COLO829 (cell line): ENCODE results near the gene SCARB2.

Source experiments
- DNase-seq: peaks from one replicate; pipeline ENCODE4 v3.0.0; 2012; ENCODE audit warnings: low spot score

The SCARB2 gene

DNA sequence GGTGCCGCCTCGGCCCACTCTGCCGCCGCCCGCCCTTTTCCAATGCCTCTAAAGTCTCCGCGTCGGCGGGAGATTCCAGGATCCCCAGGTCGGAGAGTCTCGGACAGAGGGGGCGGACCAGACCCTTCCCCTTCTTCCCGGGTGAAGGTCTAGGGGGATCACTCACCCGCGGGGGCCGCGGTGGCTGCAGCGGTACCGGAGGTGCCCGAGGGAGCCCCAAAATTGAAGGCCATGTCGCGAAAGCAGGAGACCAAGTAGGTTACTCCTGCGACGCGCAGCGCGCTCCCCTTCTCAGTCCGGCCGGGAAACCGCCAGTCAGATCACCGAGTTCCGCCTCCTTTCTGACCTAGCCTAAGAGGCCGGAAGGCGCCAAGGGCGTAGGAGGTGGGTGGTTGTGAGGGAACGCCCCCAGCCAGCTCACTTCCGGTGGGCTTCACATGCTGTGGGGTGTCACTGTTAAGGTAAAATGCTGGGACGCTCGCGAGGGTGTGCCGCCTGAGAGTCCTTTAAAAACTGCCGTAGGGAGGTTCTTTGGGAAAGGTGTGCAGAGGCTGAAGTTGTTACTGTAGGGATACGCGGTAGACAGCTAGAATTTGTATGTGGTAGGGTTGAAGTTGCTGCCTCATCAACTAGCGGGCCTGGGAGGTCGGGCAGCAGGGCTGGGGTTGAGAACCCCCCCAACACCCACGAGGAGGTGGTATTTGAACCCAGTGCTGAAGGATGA, 65.3 kb downstream of the SCARB2 start, which contains the start of gene NUP54:
Gene NUP54 (minus strand): TSS at position 256 of the 724 bp plus-strand sequence. CDS start 23 bp downstream, at position 233.
- DNase-seq: peak; percentile 98

DNA sequence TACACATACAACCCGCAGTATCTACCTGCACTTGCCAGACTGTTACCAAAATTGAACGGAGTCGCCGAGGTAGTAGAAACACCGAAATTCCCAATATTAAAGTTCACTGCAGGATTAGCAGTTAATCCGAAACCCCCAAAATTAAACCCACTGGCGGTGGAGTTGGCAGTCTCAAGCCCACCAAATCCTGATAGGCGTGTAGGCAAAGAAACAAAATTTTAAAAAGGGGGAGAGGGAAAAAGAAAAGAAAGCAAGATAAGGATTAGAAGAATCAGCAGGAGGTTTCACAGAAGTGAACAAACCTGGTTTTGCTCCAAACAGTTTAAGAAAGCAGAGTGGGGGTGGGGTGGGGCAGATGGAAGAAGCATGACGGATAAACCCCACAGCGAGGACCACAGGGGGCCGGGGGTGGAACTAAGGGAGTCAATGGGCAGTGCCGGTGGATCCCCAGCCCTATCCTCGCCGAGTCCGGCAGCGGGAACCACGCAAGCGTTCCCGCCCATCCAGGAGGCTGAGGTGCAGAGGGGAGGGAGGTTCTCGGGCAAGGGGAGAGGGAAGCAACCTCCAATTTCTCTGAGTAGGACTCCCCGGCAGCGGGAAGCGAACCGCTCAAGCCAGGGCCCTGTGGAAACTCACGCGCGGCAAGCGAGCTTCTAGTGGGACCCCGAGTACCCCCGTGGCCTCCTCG, 66.0 kb downstream of the SCARB2 start:
- DNase-seq: peak; percentile 58

DNA sequence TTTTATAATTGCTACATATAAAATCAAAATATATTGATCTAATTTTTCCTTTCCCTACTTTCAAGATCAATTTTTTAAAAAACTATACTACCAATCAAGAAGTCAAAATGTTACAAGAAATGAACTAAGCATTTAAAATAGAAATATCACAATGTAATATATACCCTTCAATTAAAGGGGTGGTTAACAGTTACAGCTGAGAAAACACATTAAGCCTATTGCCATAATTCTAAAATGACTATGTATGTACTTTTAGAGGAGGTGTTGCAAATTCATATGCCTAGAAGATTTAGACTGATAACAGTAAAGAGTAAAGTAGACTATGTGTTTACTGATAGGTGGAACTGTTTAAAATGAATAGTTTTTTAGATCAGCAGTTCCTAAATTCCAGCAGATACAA, 69.1 kb downstream of the SCARB2 start:
- no peak for DNase-seq

DNA sequence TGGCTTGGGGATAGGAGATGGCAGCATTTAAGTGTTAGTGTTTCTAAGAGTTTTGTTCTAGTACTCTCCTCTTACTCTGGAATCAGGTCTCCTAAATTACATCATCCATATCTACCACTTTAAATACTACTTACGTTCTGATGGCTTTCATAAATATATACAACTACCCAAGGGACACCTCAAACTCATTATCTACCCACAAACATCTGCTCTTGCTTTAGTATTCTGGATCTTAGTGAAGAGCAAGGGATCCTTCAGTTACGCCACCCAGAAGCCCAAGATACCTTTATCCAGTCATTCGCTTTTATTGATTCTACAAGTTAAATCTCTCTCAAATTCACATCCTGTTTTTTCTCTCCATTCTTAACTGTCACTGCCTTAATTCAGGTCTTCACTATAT, 72.4 kb downstream of the SCARB2 start:
- DNase-seq: no peak

DNA sequence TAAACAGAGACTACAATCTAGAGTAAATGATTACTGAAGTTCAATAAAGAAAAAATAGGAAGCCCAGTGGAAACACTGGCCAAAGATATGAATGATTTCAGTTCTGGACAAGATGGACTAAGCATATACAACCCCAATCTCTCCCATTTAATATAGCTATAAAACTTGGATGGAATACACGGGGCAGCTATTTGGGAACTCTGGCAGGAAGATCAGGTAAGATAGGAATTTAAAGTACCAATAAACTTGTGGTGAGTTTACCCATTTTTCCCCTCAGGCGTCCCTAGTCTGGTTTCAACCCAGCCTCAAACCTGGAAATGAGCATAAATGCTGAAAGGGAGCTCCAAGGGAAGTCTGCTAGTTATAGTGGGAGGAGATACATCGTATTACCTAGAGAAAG, 85.9 kb downstream of the SCARB2 start:
- no peak for DNase-seq

DNA sequence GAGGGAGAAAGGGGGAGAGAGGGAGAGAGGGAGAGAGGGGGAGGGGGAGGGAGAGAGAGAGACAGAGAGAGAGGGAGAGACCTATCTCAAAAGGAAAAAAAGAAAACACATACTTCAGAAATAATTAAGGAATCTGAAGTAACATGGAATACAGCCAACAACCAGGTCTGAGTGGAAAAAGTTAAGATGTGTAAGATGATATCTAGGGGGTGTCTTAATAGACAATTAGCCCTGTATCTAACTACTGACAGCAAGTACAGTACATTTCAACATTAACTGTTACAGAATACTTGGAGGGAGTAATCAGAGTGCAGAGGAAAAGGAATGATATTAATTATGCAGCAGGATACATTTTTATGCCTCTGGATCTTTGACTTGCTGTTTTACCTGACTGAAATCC, 87.8 kb downstream of the SCARB2 start:
- DNase-seq: no peak

DNA sequence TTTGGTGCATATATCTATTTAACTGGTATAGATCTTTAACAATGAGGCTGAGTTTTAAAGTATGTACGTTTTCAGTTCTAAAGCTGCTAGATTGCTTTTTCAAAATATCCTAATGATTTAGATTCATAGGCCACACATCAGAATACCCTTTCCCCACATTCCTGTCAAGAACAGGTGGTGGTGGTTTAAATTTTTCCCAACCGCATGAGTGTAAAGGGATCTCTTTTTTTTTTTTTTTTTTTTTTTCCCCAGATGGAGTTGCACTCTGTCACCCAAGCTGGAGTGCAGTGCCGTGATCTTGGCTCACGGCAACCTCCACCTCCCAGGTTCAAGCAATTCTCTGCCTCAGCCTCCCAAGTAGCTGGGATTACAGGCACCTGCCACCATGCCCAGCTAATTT, 93.4 kb downstream of the SCARB2 start:
- DNase-seq: no peak

DNA sequence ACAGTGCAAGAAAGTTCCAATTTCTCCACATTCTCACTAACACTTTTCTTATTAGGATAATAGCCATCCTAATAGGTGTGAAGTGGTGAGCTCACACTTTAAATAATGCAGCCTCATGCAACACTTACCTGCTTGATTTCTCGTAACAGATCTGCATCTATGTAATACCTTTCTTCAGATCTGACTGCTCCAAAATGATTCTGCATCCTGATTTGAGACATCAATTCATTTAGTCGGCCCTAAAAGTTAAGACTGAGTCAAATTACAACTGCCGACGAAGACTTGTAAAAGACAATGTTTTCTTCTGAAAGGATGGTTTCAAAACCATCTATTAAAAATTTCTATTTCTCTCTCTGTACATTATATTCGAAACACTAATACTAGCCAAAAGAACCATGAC, 96.1 kb downstream of the SCARB2 start:
- DNase-seq: no peak

DNA sequence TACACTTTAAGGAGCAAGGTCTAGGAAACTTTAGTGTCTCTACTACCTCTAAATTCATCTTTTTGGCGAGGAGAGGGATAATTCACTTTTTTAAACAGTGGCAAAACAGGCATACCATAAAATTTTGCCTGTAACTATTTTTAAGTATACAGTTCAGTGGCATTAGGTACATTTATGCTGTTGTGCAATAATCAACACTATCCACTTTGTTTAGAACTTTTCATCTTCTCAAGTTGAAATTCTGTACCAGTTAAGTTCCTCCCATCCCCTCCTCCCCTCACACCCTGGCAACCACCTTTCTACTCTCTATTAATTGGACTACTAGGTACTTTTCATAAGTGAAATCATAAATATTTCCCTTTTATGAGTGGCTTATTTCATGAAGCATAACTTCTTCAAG, 96.8 kb downstream of the SCARB2 start:
- no peak for DNase-seq
